Activated B cell treated with CpG ODN at 0.5 μM for 24 hours (primary cell): ENCODE results near the gene QKI. TPM values are rescaled to one million over a fixed set of nuclear protein-coding genes. Genes with fewer than 3 reads are reported as not detected.
"Not testable (repeated sequence)": the region's sequence is repeated elsewhere in the genome, so short reads cannot be mapped to it uniquely, and the experiment has no call there.

Experiments used
- ATAC-seq: fragments of 200-7000 bp; cut with Tn5 transposase; one replicate; pipeline ENCODE4 v1.10.0; 2021; ENCODE audit warnings: low read depth, mild to moderate bottlenecking, moderate library complexity
- CTCF ChIA-PET: fragments of 350-600 bp; sonication (Branson Sonifier 250); formaldehyde crosslinking; loops from one replicate; lab custom pipeline; 2021; ENCODE audit warnings: antibody characterized with exemption; lab: Charles Lee
- POLR2A ChIA-PET: fragments of 350-600 bp; sonication (Branson Sonifier 250); formaldehyde crosslinking; loops from one replicate; lab custom pipeline; 2021; ENCODE audit warnings: antibody characterized with exemption; lab: Charles Lee
- DNase-seq: peaks from one replicate; pipeline ENCODE4 v3.0.0; 2022
- H3K27ac Mint-ChIP-seq: one replicate; pipeline ENCODE4 v1.8.0; 2020; ENCODE audit warnings: mixed read lengths
- H3K27me3 Mint-ChIP-seq: one replicate; pipeline ENCODE4 v1.8.0; 2021; ENCODE audit warnings: mixed read lengths
- H3K36me3 Mint-ChIP-seq: one replicate; pipeline ENCODE4 v1.8.0; 2021; ENCODE audit warnings: low read depth, mixed read lengths
- H3K4me1 Mint-ChIP-seq: one replicate; pipeline ENCODE4 v1.8.0; 2021; ENCODE audit warnings: mixed read lengths
- H3K4me3 Mint-ChIP-seq: one replicate; pipeline ENCODE4 v1.8.0; 2020; ENCODE audit warnings: mild to moderate bottlenecking, mixed read lengths
- H3K9me3 Mint-ChIP-seq: one replicate; pipeline ENCODE4 v1.8.0; 2020; ENCODE audit warnings: mixed read lengths
- CTCF ChIP-seq: fragments of 200-600 bp; IDR thresholded peaks from one replicate; pipeline ENCODE4 v1.8.0; 2022; ENCODE audit warnings: antibody characterized with exemption, mild to moderate bottlenecking
- intact Hi-C: fragments of 100-400 bp; cut with micrococcal nuclease; formaldehyde crosslinking; loops from one replicate; pipeline ENCODE4 v1.15.1; 2024
- total RNA-seq: library from RNA; stranded (reverse); gene quantifications from 2 replicates; pipeline ENCODE4 v1.2.3, GENCODE V29; 2022

Gene QKI
- total RNA-seq, 1 donor from 2014 or later: 61.5 TPM

DNA sequence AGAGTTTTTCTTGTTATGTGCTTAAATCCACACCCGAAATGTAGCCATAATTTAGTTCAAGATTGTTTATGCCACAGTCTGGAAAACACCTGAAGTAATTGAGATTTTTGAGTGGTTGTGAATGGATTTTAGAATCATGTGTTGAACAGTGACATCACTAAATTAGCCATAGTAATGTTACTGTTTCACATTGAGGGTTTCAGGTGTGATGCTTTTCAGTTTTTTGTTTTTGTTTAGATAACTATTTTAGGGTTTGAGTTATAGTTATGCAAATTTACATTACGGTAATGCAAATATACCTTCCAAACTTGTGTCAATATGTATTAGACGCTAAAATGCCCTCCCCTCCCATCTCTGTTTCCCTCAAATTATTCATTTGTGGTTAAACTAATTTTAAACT, 22.9 kb downstream of the QKI start:
- ChIA-PET CTCF (no interaction called here), POLR2A (interaction anchor here (0.5 kb wide), 1 partner anchor 21 kb away, joined by 4 read pairs; no protein-coding TSS in a partner anchor)
- no peak for DNase-seq
- no peak overlapping the region for H3K27ac Mint-ChIP-seq
- H3K9me3 Mint-ChIP-seq: no peaks in the 10 kb centered on the region
- intact Hi-C loops: no loop called here
- no peak for ATAC-seq
- no peaks in the 10 kb centered on the region for H3K27me3 Mint-ChIP-seq
- H3K4me1 Mint-ChIP-seq: peaks cover 64% of the 10 kb centered on the region
- H3K36me3 Mint-ChIP-seq: no peaks in the 10 kb centered on the region
- peak overlapping the region; percentile 13 for H3K4me3 Mint-ChIP-seq
- TF ChIP-seq CTCF: no peak

DNA sequence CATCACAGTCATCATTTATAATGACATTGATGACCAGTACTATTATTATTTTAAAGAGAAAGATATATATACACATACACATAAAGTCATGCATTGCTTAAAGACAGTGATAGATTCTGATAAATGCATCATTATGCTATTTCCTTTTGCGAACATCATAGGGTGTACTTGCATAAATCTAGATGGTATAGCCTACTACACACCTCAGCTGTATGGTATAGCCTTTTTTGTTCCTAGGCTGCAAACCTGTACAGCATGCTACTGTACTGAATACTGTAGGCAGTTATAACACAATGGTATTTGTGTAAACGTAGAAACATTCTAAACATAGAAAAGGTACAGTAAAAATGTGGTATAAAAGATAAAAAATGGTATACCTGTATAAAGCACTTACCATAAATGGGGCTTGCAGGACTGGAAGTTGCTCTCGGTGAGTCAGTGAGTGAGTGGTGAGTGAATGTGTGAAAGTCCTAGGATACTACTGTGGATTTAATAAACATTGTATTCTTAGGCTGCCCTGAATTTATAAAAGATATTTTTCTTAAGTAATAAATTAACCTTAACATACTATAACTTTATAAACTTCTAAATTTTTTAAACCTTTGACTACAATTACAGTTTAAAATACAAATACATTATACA, 23.9 kb downstream of the QKI start:
- no peak for TF ChIP-seq CTCF
- Mint-ChIP-seq H3K4me1 (peaks cover 61% of the 10 kb centered on the region), H3K27me3 (no peaks in the 10 kb centered on the region), H3K27ac (no peak overlapping the region), H3K36me3 (no peaks in the 10 kb centered on the region), H3K9me3 (no peaks in the 10 kb centered on the region), H3K4me3 (no peak overlapping the region)
- intact Hi-C loops: loop anchor here (1.0 kb wide), 1 partner anchor 11 kb away; no protein-coding TSS in a partner anchor
- POLR2A ChIA-PET: no interaction called here
- CTCF ChIA-PET: no interaction called here
- ATAC-seq (no peak), DNase-seq (no peak)

DNA sequence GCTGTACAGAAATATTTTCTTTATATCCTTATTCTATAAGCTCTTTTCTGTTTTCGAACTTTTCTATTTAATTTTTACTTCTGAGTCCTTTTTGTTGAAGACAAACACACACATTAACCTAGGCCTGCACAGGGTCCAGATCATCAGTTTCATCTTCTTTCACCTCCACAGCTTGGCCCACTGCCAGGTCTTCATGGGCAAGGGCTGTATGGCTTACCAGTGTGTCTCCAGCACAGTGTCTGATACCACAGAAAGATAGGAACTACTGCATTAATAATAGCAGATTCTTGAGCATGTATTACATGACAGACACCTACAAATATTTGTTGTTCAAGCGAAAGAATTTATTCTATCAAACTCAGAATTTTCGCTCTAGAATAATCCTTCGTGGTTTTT, 24.4 kb downstream of the QKI start:
- intact Hi-C loops: loop anchor here (1.0 kb wide), 1 partner anchor 10 kb away; no protein-coding TSS in a partner anchor
- CTCF ChIA-PET: no interaction called here
- Mint-ChIP-seq H3K27me3 (no peaks in the 10 kb centered on the region), H3K9me3 (no peaks in the 10 kb centered on the region), H3K36me3 (no peaks in the 10 kb centered on the region), H3K4me3 (no peak overlapping the region), H3K27ac (no peak overlapping the region), H3K4me1 (peaks cover 62% of the 10 kb centered on the region)
- POLR2A ChIA-PET: no interaction called here
- no peak for TF ChIP-seq CTCF
- ATAC-seq: no peak
- DNase-seq: no peak

- H3K9me3 Mint-ChIP-seq, CTCF ChIA-PET, DNase-seq, H3K27me3 Mint-ChIP-seq, intact Hi-C loops, H3K27ac Mint-ChIP-seq, H3K4me3 Mint-ChIP-seq, H3K36me3 Mint-ChIP-seq, POLR2A ChIA-PET, ATAC-seq: not testable (repeated sequence)
- peaks cover 63% of the 10 kb centered on the region for H3K4me1 Mint-ChIP-seq
Measured at GRCh38 chr6:163439390-163439789, 24.9 kb downstream of the QKI start.

DNA sequence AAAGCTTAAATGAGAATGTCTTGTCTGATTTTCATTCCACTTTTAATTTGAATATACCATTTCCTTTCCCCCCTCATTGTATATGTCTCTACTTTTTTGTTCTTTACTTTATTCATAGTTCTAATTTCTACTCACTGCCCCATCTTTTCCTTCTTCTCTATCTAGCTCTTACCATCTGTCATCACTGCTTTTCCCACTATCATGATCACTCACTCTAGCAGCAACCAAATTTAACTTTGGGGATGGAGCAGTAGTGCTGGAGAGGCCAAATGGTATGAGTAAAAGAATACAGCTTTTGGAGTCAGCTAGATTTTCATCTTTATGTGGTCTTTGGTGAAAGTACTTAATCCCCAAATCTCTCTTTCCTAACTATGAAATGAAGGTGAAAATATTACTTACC, 25.5 kb downstream of the QKI start:
- H3K27me3 Mint-ChIP-seq: no peaks in the 10 kb centered on the region
- no peaks in the 10 kb centered on the region for H3K36me3 Mint-ChIP-seq
- ATAC-seq: no peak
- TF ChIP-seq CTCF: no peak
- H3K4me3 Mint-ChIP-seq: no peak overlapping the region
- H3K4me1 Mint-ChIP-seq: peaks cover 63% of the 10 kb centered on the region
- no peak for DNase-seq
- intact Hi-C loops: loop anchor here (2.0 kb wide), 1 partner anchor 21 kb away; no protein-coding TSS in a partner anchor
- ChIA-PET CTCF (no interaction called here), POLR2A (no interaction called here)
- no peaks in the 10 kb centered on the region for H3K9me3 Mint-ChIP-seq
- H3K27ac Mint-ChIP-seq: no peak overlapping the region
